PC-3 (cell line): ENCODE measurements around the gene ATP8A2.

Experiments
- EZH2phosphoT487 ChIP-seq: fragments of 300-600 bp; sonication (generic); IDR thresholded peaks from 2 replicates; pipeline ENCODE4 v1.6.1; 2018; ENCODE audit warnings: mild to moderate bottlenecking, antibody characterized with exemption, low read length, borderline replicate concordance
- TF ChIP-seq, protein P1 (sequence below): fragments of 300-600 bp; sonication (generic); conservative IDR thresholded peaks from 2 replicates; pipeline ENCODE4 v1.5.1; 2017; ENCODE audit warnings: antibody characterized with exemption, low read depth, mild to moderate bottlenecking, low read length

DNA sequence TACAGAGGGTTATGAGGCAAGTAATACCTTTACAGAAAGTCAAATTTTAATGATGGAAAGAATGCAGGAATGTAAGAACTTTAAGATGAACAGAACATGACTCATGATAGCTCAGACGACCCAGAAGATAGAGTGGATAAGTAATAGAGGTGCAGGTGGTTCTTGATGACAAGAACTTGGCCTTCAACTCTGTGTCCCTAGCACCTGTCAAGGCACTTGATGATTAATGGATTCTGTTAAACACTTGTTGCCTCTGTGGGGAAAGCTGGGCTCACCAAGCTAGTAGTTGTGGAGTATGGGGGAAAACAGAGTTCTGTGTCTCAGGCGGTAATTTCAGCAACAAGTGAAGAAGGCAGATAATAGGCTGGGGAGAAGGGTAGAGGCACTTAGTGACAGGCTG lies 306.2 kb downstream of the ATP8A2 start:
- TF ChIP-seq, protein P1, sequence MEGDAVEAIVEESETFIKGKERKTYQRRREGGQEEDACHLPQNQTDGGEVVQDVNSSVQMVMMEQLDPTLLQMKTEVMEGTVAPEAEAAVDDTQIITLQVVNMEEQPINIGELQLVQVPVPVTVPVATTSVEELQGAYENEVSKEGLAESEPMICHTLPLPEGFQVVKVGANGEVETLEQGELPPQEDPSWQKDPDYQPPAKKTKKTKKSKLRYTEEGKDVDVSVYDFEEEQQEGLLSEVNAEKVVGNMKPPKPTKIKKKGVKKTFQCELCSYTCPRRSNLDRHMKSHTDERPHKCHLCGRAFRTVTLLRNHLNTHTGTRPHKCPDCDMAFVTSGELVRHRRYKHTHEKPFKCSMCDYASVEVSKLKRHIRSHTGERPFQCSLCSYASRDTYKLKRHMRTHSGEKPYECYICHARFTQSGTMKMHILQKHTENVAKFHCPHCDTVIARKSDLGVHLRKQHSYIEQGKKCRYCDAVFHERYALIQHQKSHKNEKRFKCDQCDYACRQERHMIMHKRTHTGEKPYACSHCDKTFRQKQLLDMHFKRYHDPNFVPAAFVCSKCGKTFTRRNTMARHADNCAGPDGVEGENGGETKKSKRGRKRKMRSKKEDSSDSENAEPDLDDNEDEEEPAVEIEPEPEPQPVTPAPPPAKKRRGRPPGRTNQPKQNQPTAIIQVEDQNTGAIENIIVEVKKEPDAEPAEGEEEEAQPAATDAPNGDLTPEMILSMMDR, result no peak
- TF ChIP-seq EZH2phosphoT487, result no peak
